Astrocyte (in vitro differentiated cells and primary cell): ENCODE measurements around the gene CLEC1A. TPM values are rescaled to one million over a fixed set of nuclear protein-coding genes. Genes with fewer than 3 reads are reported as not detected.

Experiments
- DNase-seq: peaks from one replicate; pipeline ENCODE4 v3.0.0-alpha.2; 2010; ENCODE audit warnings: low read depth
- FAIRE-seq: peaks from 2 replicates; lab custom pipeline; 2011; peaks lifted over from hg19 to GRCh38; lab: Jason Lieb, UNC
- H2AFZ ChIP-seq: 2 replicates; pipeline ENCODE4 v1.6.0; 2012; ENCODE audit warnings: low read depth, low read length, inconsistent platforms
- H3K27ac ChIP-seq: 2 replicates; pipeline ENCODE4 v1.5.1; 2011; ENCODE audit warnings: low read depth, low read length, inconsistent platforms
- H3K27me3 ChIP-seq: 2 replicates; pipeline ENCODE4 v1.6.0; 2011; ENCODE audit warnings: low read length, inconsistent platforms; ENCODE audit not compliant: insufficient read depth
- H3K36me3 ChIP-seq: 2 replicates; pipeline ENCODE4 v1.5.1; 2011; ENCODE audit warnings: low read length, inconsistent platforms; ENCODE audit not compliant: insufficient read depth
- H3K4me1 ChIP-seq: 2 replicates; pipeline ENCODE4 v1.5.1; 2011; ENCODE audit warnings: low read length, inconsistent platforms; ENCODE audit not compliant: insufficient read depth
- H3K4me2 ChIP-seq: 2 replicates; pipeline ENCODE4 v1.6.0; 2012; ENCODE audit warnings: low read length, inconsistent platforms
- H3K4me3 ChIP-seq: 2 replicates; pipeline ENCODE4 v1.5.1; 2011; ENCODE audit warnings: low read depth, mild to moderate bottlenecking, low read length, inconsistent platforms; ENCODE audit not compliant: insufficient read depth
- H3K79me2 ChIP-seq: 2 replicates; pipeline ENCODE4 v1.6.0; 2012; ENCODE audit warnings: mild to moderate bottlenecking, low read length, inconsistent platforms; ENCODE audit not compliant: insufficient read depth
- H3K9ac ChIP-seq: 2 replicates; pipeline ENCODE4 v1.6.0; 2012; ENCODE audit warnings: mild to moderate bottlenecking, low read length, inconsistent platforms
- H3K9me3 ChIP-seq: 2 replicates; pipeline ENCODE4 v1.5.1; 2012; ENCODE audit warnings: low read depth, mild to moderate bottlenecking, low read length, inconsistent platforms; ENCODE audit not compliant: insufficient read depth
- H4K20me1 ChIP-seq: 2 replicates; pipeline ENCODE4 v1.6.0; 2012; ENCODE audit warnings: low read length, inconsistent platforms; ENCODE audit not compliant: insufficient read depth
- H3K27ac Mint-ChIP-seq: one replicate; pipeline ENCODE4 v1.8.0; 2021; ENCODE audit warnings: mild to moderate bottlenecking, mixed read lengths; ENCODE audit not compliant: unreplicated experiment
- H3K27me3 Mint-ChIP-seq: one replicate; pipeline ENCODE4 v1.8.0; 2021; ENCODE audit warnings: low read depth, mixed read lengths; ENCODE audit not compliant: unreplicated experiment
- H3K36me3 Mint-ChIP-seq: one replicate; pipeline ENCODE4 v1.8.0; 2021; ENCODE audit warnings: low read depth, mixed read lengths; ENCODE audit not compliant: unreplicated experiment
- H3K4me1 Mint-ChIP-seq: one replicate; pipeline ENCODE4 v1.8.0; 2021; ENCODE audit warnings: low read depth, mixed read lengths; ENCODE audit not compliant: unreplicated experiment
- H3K4me3 Mint-ChIP-seq: one replicate; pipeline ENCODE4 v1.8.0; 2021; ENCODE audit warnings: mild to moderate bottlenecking, moderate library complexity, mixed read lengths; ENCODE audit not compliant: unreplicated experiment
- H3K9me3 Mint-ChIP-seq: one replicate; pipeline ENCODE4 v1.8.0; 2021; ENCODE audit warnings: mild to moderate bottlenecking, mixed read lengths; ENCODE audit not compliant: unreplicated experiment
- CTCF ChIP-seq: IDR thresholded peaks from 2 replicates; pipeline ENCODE4 v1.5.1; 2011; ENCODE audit warnings: low read depth, mild to moderate bottlenecking, inconsistent platforms, low read length, moderate library complexity; ENCODE audit not compliant: insufficient read depth
- EZH2 ChIP-seq: IDR thresholded peaks from 2 replicates; pipeline ENCODE4 v1.6.1; 2012; ENCODE audit warnings: mild to moderate bottlenecking, low read length, inconsistent platforms; ENCODE audit not compliant: insufficient read depth
- total RNA-seq: library from RNA; stranded (reverse); gene quantifications from 2 replicates; pipeline ENCODE4 v1.2.1, GENCODE V29; 2021

Gene CLEC1A
- total RNA-seq, 1 donor from 2014 or later = not detected

GRCh38 chr12:10042167-10042566, 56.6 kb downstream of the CLEC1A start:
- Histone ChIP-seq H3K4me1 (no peaks in the 10 kb centered on the region), H3K27ac (no peak overlapping the region), H3K4me2 (no peak overlapping the region), H3K36me3 (no peaks in the 10 kb centered on the region), H3K9ac (no peak overlapping the region), H3K9me3 (no peaks in the 10 kb centered on the region), H3K4me3 (no peak overlapping the region), H3K27me3 (peaks cover 2% of the 10 kb centered on the region), H4K20me1 (no peaks in the 10 kb centered on the region), H2AFZ (no peak overlapping the region), H3K79me2 (no peaks in the 10 kb centered on the region)
- no peaks in the 10 kb centered on the region for H3K9me3 Mint-ChIP-seq
- FAIRE-seq (no peak), DNase-seq (no peak)
- no peaks in the 10 kb centered on the region for H3K27me3 Mint-ChIP-seq
- TF ChIP-seq CTCF = no peak
- H3K36me3 Mint-ChIP-seq = no peaks in the 10 kb centered on the region
- no peaks in the 10 kb centered on the region for H3K4me1 Mint-ChIP-seq
- no peak overlapping the region for H3K27ac Mint-ChIP-seq
- H3K4me3 Mint-ChIP-seq = no peak overlapping the region

- Histone ChIP-seq H2AFZ (no peak overlapping the region), H3K4me3 (no peak overlapping the region), H3K36me3 (no peaks in the 10 kb centered on the region), H3K27me3 (no peaks in the 10 kb centered on the region), H3K4me2 (no peak overlapping the region), H3K79me2 (no peaks in the 10 kb centered on the region), H3K4me1 (peaks cover 6% of the 10 kb centered on the region), H3K27ac (no peak overlapping the region), H4K20me1 (no peaks in the 10 kb centered on the region), H3K9ac (no peak overlapping the region), H3K9me3 (no peaks in the 10 kb centered on the region)
- Mint-ChIP-seq H3K9me3 (peaks cover 2% of the 10 kb centered on the region), H3K27me3 (no peaks in the 10 kb centered on the region), H3K27ac (no peak overlapping the region), H3K4me1 (peaks cover 9% of the 10 kb centered on the region), H3K4me3 (no peak overlapping the region), H3K36me3 (no peaks in the 10 kb centered on the region)
- no peak for DNase-seq
- TF ChIP-seq EZH2 (no peak), CTCF (peak; percentile 23)
- FAIRE-seq = peak; percentile 50
Measured at GRCh38 chr12:10033783-10034545, 64.8 kb downstream of the CLEC1A start.

- Mint-ChIP-seq H3K36me3 (no peaks in the 10 kb centered on the region), H3K4me1 (peaks cover 9% of the 10 kb centered on the region), H3K27ac (peak overlapping the region; percentile 88), H3K9me3 (peaks cover 2% of the 10 kb centered on the region), H3K4me3 (no peak overlapping the region), H3K27me3 (no peaks in the 10 kb centered on the region)
- Histone ChIP-seq H3K9me3 (no peaks in the 10 kb centered on the region), H3K36me3 (no peaks in the 10 kb centered on the region), H3K79me2 (no peaks in the 10 kb centered on the region), H3K27me3 (no peaks in the 10 kb centered on the region), H3K4me1 (peaks cover 6% of the 10 kb centered on the region), H4K20me1 (no peaks in the 10 kb centered on the region), H3K4me2 (peak overlapping the region; percentile 67), H2AFZ (no peak overlapping the region), H3K27ac (peak overlapping the region; percentile 75), H3K4me3 (no peak overlapping the region), H3K9ac (peak overlapping the region; percentile 37)
- peak; percentile 82 for DNase-seq
- TF ChIP-seq EZH2 (no peak), CTCF (no peak)
- FAIRE-seq = peak; percentile 73
Measured at GRCh38 chr12:10031771-10032175, 67.0 kb downstream of the CLEC1A start.
